Central memory CD4-positive, alpha-beta T cell (primary cell): ENCODE results near the gene HSPA1B.
A peak's percentile ranks its signal among the peaks of the same experiment; 100 is the strongest.
"Not testable (repeated sequence)": the region's sequence is repeated elsewhere in the genome, so short reads cannot be mapped to it uniquely, and the experiment has no call there.

ENCODE experiments used
- DNase-seq: peaks from one replicate; pipeline ENCODE4 v3.0.0; 2022

HSPA1B gene

DNA sequence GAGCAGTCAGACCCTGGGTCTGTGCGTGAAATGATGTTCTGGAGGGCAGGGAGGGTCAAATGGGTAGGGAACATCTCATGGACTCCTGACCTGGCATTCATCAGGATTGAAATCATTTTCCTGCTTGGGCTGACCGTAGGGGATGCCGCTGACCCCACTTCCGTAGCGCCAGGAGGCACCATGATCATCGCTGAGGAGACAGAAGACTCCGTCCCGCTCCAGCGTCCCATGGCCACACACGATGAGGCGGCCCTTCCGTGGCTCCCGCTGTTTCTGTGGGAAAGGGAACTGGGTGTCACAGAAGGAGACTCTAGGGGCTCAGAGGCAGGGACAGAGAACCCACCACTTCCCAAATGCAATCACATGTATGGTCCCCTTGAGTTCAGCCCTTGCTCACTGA, 32.8 kb downstream of the HSPA1B start:
- no peak for DNase-seq

DNA sequence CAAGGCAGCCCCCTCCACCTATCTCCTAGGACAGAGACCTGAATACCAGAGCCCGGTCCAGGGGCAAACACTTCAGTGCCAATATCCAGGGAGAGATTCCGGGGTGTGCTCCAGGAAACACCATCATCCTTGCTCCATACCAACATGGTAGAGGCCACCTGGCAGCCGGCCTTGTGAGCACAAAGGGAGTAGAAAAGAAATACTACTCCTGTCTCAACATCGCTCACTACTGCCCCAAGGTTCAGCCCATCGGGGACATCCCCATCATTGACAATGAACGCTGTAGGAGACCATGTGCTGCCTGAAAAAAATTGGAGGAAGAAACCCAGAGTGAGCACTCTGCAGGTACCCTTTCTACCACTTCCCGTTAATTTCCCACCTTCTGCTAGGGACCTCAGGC, 33.6 kb downstream of the HSPA1B start:
- no peak for DNase-seq

GRCh38 chr6:31861919-31862343, 34.4 kb downstream of the HSPA1B start:
- DNase-seq, result no peak

DNA sequence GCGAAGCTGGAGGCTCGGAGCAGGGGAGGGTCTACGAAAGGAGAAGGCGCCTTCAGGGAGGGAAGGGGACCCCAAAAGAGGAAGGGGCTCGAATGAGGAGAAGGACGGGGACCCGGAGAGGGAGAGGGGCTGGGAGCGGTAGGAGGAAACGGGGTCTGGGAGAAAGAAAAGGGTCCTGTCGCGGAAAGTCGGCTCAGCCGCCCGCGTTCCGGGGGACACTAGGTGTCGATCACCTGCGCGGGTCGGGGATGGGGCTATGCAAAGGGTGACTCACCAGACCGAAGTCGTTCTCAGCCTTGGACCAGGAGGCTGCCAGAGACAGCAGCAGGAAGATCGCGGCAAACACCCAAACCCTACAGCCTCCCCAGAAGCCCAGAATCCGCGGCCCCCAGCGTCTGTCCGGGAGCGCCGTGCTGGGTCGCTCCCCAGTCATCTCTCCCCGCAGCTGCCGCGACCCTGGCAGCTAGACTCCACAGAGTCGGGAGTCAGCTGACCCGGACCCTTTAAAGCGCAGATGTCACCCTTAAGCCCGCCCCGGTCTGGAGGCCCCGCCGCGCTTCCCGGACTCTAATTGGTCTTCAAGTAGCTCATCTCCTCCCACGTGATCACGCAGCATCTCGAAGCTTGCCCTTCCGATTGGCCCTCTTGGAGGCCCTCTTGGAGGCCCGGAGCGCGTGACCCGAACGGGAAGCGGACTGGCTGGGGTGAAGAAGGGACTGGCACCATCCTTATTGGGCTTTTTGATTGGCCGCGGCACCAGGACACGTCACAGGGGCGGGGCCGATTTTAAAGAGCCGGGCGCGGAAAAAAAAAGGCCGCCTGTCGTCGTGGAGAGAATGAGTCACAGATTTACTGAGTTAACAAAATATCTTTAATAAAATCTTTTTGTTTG, 35.1 kb downstream of the HSPA1B start, which contains the start of gene NEU1:
NEU1 (minus strand) TSS at position 478 of the 892 bp plus-strand sequence; CDS start at position 433, 45 bp downstream.
- peak; percentile 100 for DNase-seq

GRCh38 chr6:31864123-31864562, 36.6 kb downstream of the HSPA1B start:
- not testable (repeated sequence) for DNase-seq

DNA sequence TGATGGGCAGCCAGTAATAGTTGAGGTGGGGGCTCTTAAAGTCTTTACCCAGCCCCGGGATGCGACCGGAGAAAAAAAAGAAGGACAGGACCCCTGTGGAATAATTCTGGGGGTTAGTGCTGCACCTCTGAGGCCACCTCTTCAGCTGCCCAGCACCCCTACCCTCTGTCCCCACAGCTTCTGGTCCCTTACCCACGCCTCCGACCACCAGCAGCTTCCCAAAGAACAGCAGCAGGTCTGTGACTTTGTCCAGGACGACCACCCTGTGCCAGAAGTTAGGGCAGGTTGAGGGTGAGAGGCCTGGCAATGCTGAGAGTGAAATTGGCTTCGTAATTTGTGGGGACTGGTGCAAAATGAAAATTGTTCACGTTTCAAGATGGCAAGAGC, 37.3 kb downstream of the HSPA1B start:
- no peak for DNase-seq

GRCh38 chr6:31865205-31866118, 37.9 kb downstream of the HSPA1B start:
- no peak for DNase-seq

GRCh38 chr6:31868658-31868971, 41.1 kb downstream of the HSPA1B start:
- not testable (repeated sequence) for DNase-seq

DNA sequence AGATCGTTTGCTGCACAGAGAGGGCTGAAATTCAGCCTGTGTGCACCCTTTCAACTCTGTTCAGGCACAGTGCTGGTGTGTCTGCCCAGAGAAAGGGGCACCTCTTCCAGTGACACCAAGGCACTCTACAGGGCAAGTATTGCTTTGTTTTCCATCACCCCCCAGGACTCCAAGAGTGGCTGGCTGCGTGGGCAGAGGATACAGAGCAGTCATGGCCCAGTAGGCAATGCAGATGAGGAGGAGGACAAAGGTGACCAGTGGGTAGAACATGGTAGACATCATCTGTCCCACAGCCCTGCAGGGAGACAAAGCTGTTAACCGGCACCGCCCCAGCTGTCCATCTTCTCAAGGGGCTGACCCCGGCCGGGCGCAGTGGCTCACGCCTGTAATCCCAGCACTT, 41.8 kb downstream of the HSPA1B start:
- DNase-seq, result no peak

GRCh38 chr6:31870385-31870921, 42.9 kb downstream of the HSPA1B start:
- DNase-seq, result no peak

GRCh38 chr6:31871046-31871659, 43.6 kb downstream of the HSPA1B start:
- no peak for DNase-seq

GRCh38 chr6:31874084-31874670, 46.6 kb downstream of the HSPA1B start:
- DNase-seq, result no peak

DNA sequence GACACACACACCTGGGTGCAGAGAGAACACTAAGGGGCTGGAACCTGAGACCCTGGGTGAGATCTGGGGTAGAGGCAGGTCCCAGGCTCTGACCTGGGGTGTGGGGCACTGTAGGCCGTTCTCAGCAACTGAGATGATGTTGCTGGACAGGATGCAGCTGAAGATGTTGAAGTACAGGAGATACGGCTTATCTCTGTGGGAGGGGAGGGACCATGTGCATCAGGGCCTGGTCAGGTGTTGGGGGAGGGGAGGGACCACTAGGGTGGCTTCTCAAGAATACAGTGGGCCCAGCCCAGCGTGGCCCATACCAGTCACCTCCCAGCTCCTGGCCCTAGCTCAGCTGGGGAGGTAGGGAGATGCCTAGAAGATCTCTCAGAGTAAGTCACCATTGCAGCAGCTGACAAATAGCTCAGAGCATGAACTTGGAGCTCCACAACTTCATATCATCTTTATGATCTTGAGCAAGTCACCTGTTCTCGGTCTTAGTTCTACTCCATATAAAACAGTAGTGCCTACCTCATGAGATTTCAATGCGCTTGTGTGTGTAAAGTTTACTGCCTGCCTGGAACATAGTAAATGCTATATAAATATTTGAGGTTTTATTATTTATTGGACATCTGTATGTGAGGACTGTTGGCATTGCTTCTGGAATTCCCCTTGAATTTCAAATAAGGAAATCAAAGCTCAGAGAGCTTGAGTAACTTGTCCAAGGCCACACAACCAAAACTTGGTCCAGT, 47.5 kb downstream of the HSPA1B start:
- DNase-seq, result no peak

DNA sequence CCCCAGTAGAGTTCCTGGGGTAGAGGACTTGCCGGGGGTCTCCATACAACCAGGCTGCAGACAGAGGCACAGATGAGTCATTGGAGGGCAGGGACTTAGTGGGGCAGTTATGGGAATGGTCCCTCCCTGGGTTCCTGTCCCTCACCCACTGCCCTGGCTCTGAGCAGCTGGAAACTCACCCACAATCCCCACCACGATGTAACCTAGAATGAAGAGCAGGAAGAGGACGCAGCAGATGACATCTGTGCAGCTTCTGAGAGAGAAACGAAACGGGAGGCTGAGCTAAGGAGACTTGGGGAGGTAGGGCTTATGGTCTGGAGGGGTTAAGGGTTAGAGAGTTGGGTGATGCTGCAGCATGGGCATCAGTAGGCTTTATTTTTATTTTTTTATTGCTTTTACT, 48.3 kb downstream of the HSPA1B start:
- DNase-seq, result no peak

- DNase-seq, result no peak
These were observed 48.8 kb downstream of the HSPA1B start for GRCh38 chr6:31876357-31876756.

- no peak for DNase-seq
These were observed 49.6 kb downstream of the HSPA1B start for GRCh38 chr6:31877125-31877650.

GRCh38 chr6:31877651-31878161, 50.2 kb downstream of the HSPA1B start:
- no peak for DNase-seq

DNA sequence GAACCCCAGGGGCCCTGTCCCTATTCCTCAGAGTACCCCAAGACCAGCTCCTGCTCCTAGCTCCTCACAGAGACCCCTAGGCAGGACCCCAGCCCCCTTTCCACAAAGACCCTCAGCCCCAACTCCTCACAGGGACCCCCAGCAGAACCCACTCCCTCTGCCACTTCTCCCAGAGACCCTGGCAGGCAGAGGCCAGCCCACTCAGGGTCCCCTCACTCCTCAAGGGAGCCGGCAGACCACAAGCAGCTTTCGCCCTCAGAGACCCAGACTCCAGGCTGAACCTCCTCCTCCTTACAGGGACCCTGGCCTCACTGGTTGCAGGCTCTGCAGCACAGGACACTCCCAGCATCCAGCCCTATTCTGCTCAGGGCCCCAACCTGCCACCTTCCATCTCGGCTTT, 50.7 kb downstream of the HSPA1B start:
- DNase-seq, result no peak

- DNase-seq, result no peak
These were observed 51.2 kb downstream of the HSPA1B start, which contains the start of gene SLC44A4 for GRCh38 chr6:31878726-31879125. Gene SLC44A4, minus strand, starts transcription at chr6:31878997. Its CDS starts 17 bp downstream, at chr6:31878980.

GRCh38 chr6:31879143-31879542, 51.6 kb downstream of the HSPA1B start:
- no peak for DNase-seq
